Astrocyte of the cerebellum (primary cell): ENCODE measurements around the gene LEO1.

Source experiments
- DNase-seq: peaks from one replicate; pipeline ENCODE4 v3.0.0-alpha.2; 2011; ENCODE audit warnings: low read depth
- H3K4me3 ChIP-seq: 2 replicates; pipeline ENCODE4 v1.5.1; 2011; ENCODE audit warnings: mild to moderate bottlenecking, low read depth, low read length, moderate library complexity
- CTCF ChIP-seq: IDR thresholded peaks from 2 replicates; pipeline ENCODE4 v1.5.1; 2012; ENCODE audit warnings: low read length, low read depth, moderate library complexity, mild to moderate bottlenecking; ENCODE audit errors: missing control alignments
- in situ Hi-C: cut with HindIII; loops from 2 replicates; pipeline ENCODE4 v1.10.0; 2017; ENCODE audit warnings: low sequenced_read_pairs

LEO1 gene

GRCh38 chr15:51926809-51927208 lies 44.8 kb downstream of the LEO1 start:
- no peak for DNase-seq
- H3K4me3 ChIP-seq = no peak overlapping the region
- no peak for TF ChIP-seq CTCF
- in situ Hi-C loops = no loop called here

GRCh38 chr15:51924156-51925068 lies 47.2 kb downstream of the LEO1 start:
- no peak for TF ChIP-seq CTCF
- no peak for DNase-seq
- in situ Hi-C loops = no loop called here
- no peak overlapping the region for H3K4me3 ChIP-seq

- no peak overlapping the region for H3K4me3 ChIP-seq
- TF ChIP-seq CTCF = peak; percentile 51
- in situ Hi-C loops = no loop called here
- DNase-seq = no peak
These were observed 54.1 kb downstream of the LEO1 start for GRCh38 chr15:51917493-51917892.

GRCh38 chr15:51912528-51912927 lies 59.0 kb downstream of the LEO1 start:
- in situ Hi-C loops = no loop called here
- no peak for DNase-seq
- H3K4me3 ChIP-seq = no peak overlapping the region
- no peak for TF ChIP-seq CTCF

- in situ Hi-C loops = no loop called here
These were observed 62.0 kb downstream of the LEO1 start for GRCh38 chr15:51909584-51909983.

GRCh38 chr15:51908316-51908715 lies 63.3 kb downstream of the LEO1 start:
- no peak for TF ChIP-seq CTCF
- DNase-seq = no peak
- in situ Hi-C loops = no loop called here
- H3K4me3 ChIP-seq = no peak overlapping the region

More at GRCh38 chr15:51909584-51909983, 62.0 kb downstream of the LEO1 start:
- no peak for DNase-seq
- no peak overlapping the region for H3K4me3 ChIP-seq
- no peak for TF ChIP-seq CTCF
